ENCODE results near the gene PEX26.
"Not testable (repeated sequence)": the region's sequence is repeated elsewhere in the genome, so short reads cannot be mapped to it uniquely, and the experiment has no call there.

DNA sequence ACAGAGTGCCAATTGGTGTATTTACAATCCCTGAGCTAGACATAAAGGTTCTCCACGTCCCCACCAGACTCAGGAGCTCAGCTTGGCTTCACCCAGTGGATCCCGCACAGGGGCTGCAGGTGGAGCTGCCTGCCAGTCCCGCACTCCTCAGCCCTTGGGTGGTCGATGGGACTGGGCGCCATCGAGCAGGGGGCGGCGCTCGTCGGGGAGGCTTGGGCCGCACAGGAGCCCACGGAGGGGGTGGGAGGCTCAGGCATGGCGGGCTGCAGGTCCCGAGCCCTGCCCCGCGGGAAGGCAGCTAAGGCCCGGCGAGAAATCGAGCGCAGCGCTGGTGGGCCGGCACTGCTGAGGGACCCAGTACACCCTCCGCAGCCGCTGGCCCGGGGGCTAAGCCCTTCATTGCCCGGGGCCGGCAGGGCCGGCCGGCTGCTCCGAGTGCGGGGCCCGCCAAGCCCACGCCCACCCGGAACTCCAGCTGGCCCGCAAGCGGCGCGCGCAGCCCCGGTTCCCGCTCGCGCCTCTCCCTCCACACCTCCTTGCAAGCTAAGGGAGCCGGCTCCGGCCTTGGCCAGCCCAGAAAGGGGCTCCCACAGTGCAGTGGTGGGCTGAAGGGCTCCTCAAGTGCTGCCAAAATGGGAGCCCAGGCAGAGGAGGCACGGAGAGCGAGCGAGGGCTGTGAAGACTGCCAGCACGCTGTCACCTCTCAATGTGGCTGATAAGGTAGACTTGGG lies 24.4 kb upstream of the PEX26 start:
- TF ChIP-seq, protein P1, sequence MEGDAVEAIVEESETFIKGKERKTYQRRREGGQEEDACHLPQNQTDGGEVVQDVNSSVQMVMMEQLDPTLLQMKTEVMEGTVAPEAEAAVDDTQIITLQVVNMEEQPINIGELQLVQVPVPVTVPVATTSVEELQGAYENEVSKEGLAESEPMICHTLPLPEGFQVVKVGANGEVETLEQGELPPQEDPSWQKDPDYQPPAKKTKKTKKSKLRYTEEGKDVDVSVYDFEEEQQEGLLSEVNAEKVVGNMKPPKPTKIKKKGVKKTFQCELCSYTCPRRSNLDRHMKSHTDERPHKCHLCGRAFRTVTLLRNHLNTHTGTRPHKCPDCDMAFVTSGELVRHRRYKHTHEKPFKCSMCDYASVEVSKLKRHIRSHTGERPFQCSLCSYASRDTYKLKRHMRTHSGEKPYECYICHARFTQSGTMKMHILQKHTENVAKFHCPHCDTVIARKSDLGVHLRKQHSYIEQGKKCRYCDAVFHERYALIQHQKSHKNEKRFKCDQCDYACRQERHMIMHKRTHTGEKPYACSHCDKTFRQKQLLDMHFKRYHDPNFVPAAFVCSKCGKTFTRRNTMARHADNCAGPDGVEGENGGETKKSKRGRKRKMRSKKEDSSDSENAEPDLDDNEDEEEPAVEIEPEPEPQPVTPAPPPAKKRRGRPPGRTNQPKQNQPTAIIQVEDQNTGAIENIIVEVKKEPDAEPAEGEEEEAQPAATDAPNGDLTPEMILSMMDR (conservative IDR thresholded peaks at IDR 0.05; ENCODE audit: low read depth, low read length): not testable (repeated sequence)
- TF ChIP-seq EZH2phosphoT487 (IDR thresholded peaks at IDR 0.05; ENCODE audit: borderline replicate concordance, low read length); EZH2 (IDR thresholded peaks at IDR 0.05; ENCODE audit: low read length, unreplicated experiment): not testable (repeated sequence)

All from PC-3 (cell line).